Esophagus mucosa (tissue), 1 donor: ENCODE measurements around the gene THSD4. TPM values are rescaled to one million over a fixed set of nuclear protein-coding genes. Genes with fewer than 3 reads are reported as not detected.

Experiments used
- ATAC-seq: fragments of 200-7000 bp; cut with Tn5 transposase; one replicate; pipeline ENCODE4 v1.9.1; 2020
- total RNA-seq: library from RNA; stranded (reverse); gene quantifications from one replicate; pipeline ENCODE4 v1.2.4, GENCODE V29; 2023
- donor health status: DM: yes; HTN: yes; CAD: no.

Gene THSD4
- total RNA-seq, 1 donor from 2014 or later: 121 TPM

- ATAC-seq: no peak
These were observed 591.4 kb downstream of the THSD4 start for GRCh38 chr15:71706461-71707229.

- no peak for ATAC-seq
These were observed 592.2 kb downstream of the THSD4 start for GRCh38 chr15:71707230-71708050.

GRCh38 chr15:71708051-71708429 lies 592.8 kb downstream of the THSD4 start:
- no peak for ATAC-seq

GRCh38 chr15:71708741-71709140 lies 593.5 kb downstream of the THSD4 start:
- peak; percentile 28 for ATAC-seq

- ATAC-seq: peak; percentile 37
These were observed 594.6 kb downstream of the THSD4 start for GRCh38 chr15:71709808-71710418.

GRCh38 chr15:71712182-71712581 lies 596.9 kb downstream of the THSD4 start:
- ATAC-seq: no peak

GRCh38 chr15:71713191-71713809 lies 598.0 kb downstream of the THSD4 start:
- ATAC-seq: no peak

- no peak for ATAC-seq
These were observed 600.6 kb downstream of the THSD4 start for GRCh38 chr15:71715914-71716313.

- peak; percentile 27 for ATAC-seq
These were observed 601.7 kb downstream of the THSD4 start for GRCh38 chr15:71716990-71717389.

- no peak for ATAC-seq
These were observed 603.0 kb downstream of the THSD4 start for GRCh38 chr15:71718116-71718910.

- no peak for ATAC-seq
These were observed 608.1 kb downstream of the THSD4 start for GRCh38 chr15:71723344-71723743.

- peak; percentile 33 for ATAC-seq
These were observed 610.1 kb downstream of the THSD4 start for GRCh38 chr15:71725207-71725955.

- ATAC-seq: no peak
These were observed 613.6 kb downstream of the THSD4 start for GRCh38 chr15:71728881-71729280.

GRCh38 chr15:71729319-71729718 lies 614.0 kb downstream of the THSD4 start:
- no peak for ATAC-seq

GRCh38 chr15:71730277-71731144 lies 615.2 kb downstream of the THSD4 start:
- peak; percentile 64 for ATAC-seq

- ATAC-seq: no peak
These were observed 617.4 kb downstream of the THSD4 start for GRCh38 chr15:71732636-71733035.

- no peak for ATAC-seq
These were observed 617.9 kb downstream of the THSD4 start for GRCh38 chr15:71733122-71733521.

- no peak for ATAC-seq
These were observed 619.6 kb downstream of the THSD4 start for GRCh38 chr15:71734709-71735384.

GRCh38 chr15:71735385-71735757 lies 620.1 kb downstream of the THSD4 start:
- ATAC-seq: no peak
